ENCODE data around the gene CERS6.

DNA sequence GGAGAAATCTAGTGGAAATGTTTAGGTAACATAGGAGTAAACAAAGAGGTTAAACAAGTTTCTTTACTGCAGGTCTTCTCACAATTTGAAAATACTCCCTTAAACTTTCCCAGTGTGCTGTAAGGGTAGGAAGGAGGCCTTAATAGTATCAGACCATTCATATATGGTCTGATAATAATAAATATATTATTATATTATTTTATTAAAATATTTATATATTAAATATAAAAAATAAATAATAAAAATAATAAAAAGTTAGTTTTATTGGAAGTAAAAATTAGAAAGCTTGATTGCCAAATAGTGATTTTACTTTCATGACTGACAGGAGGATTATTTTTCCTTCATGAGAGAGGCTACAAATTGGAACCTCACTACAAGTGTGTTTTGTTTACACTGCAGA is 353.5 kb downstream of the CERS6 start:
- TF ChIP-seq ARNTL (CRISPR knock-in tag; IDR thresholded peaks at IDR 0.05; ENCODE audit: borderline replicate concordance, low read depth) = no peak
- TF ChIP-seq, protein P1, sequence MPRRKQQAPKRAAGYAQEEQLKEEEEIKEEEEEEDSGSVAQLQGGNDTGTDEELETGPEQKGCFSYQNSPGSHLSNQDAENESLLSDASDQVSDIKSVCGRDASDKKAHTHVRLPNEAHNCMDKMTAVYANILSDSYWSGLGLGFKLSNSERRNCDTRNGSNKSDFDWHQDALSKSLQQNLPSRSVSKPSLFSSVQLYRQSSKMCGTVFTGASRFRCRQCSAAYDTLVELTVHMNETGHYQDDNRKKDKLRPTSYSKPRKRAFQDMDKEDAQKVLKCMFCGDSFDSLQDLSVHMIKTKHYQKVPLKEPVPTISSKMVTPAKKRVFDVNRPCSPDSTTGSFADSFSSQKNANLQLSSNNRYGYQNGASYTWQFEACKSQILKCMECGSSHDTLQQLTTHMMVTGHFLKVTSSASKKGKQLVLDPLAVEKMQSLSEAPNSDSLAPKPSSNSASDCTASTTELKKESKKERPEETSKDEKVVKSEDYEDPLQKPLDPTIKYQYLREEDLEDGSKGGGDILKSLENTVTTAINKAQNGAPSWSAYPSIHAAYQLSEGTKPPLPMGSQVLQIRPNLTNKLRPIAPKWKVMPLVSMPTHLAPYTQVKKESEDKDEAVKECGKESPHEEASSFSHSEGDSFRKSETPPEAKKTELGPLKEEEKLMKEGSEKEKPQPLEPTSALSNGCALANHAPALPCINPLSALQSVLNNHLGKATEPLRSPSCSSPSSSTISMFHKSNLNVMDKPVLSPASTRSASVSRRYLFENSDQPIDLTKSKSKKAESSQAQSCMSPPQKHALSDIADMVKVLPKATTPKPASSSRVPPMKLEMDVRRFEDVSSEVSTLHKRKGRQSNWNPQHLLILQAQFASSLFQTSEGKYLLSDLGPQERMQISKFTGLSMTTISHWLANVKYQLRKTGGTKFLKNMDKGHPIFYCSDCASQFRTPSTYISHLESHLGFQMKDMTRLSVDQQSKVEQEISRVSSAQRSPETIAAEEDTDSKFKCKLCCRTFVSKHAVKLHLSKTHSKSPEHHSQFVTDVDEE (CRISPR knock-in tag; IDR thresholded peaks at IDR 0.05) = no peak
- TF ChIP-seq PPARA (CRISPR knock-in tag; IDR thresholded peaks at IDR 0.05; ENCODE audit: borderline replicate concordance) = no peak
- no peak for TF ChIP-seq ZFP3 (CRISPR knock-in tag; IDR thresholded peaks at IDR 0.05)
- TF ChIP-seq, protein P2, sequence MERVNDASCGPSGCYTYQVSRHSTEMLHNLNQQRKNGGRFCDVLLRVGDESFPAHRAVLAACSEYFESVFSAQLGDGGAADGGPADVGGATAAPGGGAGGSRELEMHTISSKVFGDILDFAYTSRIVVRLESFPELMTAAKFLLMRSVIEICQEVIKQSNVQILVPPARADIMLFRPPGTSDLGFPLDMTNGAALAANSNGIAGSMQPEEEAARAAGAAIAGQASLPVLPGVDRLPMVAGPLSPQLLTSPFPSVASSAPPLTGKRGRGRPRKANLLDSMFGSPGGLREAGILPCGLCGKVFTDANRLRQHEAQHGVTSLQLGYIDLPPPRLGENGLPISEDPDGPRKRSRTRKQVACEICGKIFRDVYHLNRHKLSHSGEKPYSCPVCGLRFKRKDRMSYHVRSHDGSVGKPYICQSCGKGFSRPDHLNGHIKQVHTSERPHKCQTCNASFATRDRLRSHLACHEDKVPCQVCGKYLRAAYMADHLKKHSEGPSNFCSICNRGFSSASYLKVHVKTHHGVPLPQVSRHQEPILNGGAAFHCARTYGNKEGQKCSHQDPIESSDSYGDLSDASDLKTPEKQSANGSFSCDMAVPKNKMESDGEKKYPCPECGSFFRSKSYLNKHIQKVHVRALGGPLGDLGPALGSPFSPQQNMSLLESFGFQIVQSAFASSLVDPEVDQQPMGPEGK (CRISPR knock-in tag; IDR thresholded peaks at IDR 0.05; ENCODE audit: borderline replicate concordance) = no peak
- TF ChIP-seq, protein P3, sequence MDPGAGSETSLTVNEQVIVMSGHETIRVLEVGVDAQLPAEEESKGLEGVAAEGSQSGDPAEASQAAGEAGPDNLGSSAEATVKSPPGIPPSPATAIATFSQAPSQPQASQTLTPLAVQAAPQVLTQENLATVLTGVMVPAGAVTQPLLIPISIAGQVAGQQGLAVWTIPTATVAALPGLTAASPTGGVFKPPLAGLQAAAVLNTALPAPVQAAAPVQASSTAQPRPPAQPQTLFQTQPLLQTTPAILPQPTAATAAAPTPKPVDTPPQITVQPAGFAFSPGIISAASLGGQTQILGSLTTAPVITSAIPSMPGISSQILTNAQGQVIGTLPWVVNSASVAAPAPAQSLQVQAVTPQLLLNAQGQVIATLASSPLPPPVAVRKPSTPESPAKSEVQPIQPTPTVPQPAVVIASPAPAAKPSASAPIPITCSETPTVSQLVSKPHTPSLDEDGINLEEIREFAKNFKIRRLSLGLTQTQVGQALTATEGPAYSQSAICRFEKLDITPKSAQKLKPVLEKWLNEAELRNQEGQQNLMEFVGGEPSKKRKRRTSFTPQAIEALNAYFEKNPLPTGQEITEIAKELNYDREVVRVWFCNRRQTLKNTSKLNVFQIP (CRISPR knock-in tag; IDR thresholded peaks at IDR 0.05; ENCODE audit: borderline replicate concordance, low read depth) = no peak
- no peak for TF ChIP-seq ZNF565 (CRISPR knock-in tag; conservative IDR thresholded peaks at IDR 0.05; ENCODE audit: low read depth)
- no peak for TF ChIP-seq ZFP30 (CRISPR knock-in tag; IDR thresholded peaks at IDR 0.05)
- TF ChIP-seq TOX (CRISPR knock-in tag; IDR thresholded peaks at IDR 0.05; ENCODE audit: borderline replicate concordance) = no peak
- no peak for TF ChIP-seq ISL1 (CRISPR knock-in tag; IDR thresholded peaks at IDR 0.05)
- TF ChIP-seq, protein P4, sequence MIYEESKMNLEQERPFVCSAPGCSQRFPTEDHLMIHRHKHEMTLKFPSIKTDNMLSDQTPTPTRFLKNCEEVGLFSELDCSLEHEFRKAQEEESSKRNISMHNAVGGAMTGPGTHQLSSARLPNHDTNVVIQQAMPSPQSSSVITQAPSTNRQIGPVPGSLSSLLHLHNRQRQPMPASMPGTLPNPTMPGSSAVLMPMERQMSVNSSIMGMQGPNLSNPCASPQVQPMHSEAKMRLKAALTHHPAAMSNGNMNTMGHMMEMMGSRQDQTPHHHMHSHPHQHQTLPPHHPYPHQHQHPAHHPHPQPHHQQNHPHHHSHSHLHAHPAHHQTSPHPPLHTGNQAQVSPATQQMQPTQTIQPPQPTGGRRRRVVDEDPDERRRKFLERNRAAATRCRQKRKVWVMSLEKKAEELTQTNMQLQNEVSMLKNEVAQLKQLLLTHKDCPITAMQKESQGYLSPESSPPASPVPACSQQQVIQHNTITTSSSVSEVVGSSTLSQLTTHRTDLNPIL (CRISPR knock-in tag; IDR thresholded peaks at IDR 0.05; ENCODE audit: low read depth) = no peak
